ENCODE results near the gene TNS3. TPM values are rescaled to one million over a fixed set of nuclear protein-coding genes. Genes with fewer than 3 reads are reported as not detected.

Gene TNS3
- total and polyA plus RNA-seq, 2 of the 13 experiments (the other 11 are each of a cell fraction or from before 2014, with no cell fraction given): 52.9 to 55.7 TPM

- 0 out of 2 replicates have a peak, but pooled peaks have one; percentile 27 for TF ChIP-seq AKAP8 (CRISPR knock-in tag; IDR thresholded peaks at IDR 0.05)
- peak; percentile 86 for TF ChIP-seq KDM1A (CRISPR knock-in tag; IDR thresholded peaks at IDR 0.05)
- no peak for TF ChIP-seq XBP1 (CRISPR knock-in tag; IDR thresholded peaks at IDR 0.05)
- TF ChIP-seq, protein P1, sequence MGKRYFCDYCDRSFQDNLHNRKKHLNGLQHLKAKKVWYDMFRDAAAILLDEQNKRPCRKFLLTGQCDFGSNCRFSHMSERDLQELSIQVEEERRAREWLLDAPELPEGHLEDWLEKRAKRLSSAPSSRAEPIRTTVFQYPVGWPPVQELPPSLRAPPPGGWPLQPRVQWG (CRISPR knock-in tag; IDR thresholded peaks at IDR 0.05; ENCODE audit: borderline replicate concordance, low read depth): no peak
- no peak for TF ChIP-seq ZNF260 (CRISPR knock-in tag; IDR thresholded peaks at IDR 0.05; ENCODE audit: borderline replicate concordance, low read depth)
- TF ChIP-seq ZNF143 (CRISPR knock-in tag; IDR thresholded peaks at IDR 0.05): no peak
- TF ChIP-seq ARID5B (CRISPR knock-in tag; IDR thresholded peaks at IDR 0.05): peak; percentile 96
- peak in 1 of 2 experiments; percentile 21; a peak in 1 of 4 replicates for TF ChIP-seq REST (IDR thresholded peaks at IDR 0.05; ENCODE audit: borderline replicate concordance in 1 of 2, low read depth in 1 of 2, low read length in 2 of 2)
- TF ChIP-seq ZSCAN31 (CRISPR knock-in tag; IDR thresholded peaks at IDR 0.05; ENCODE audit: low read depth): peak; percentile 85; the same call in 1 of the 2 replicates
- no peak for TF ChIP-seq NFE2L1 (CRISPR knock-in tag; IDR thresholded peaks at IDR 0.05; ENCODE audit: borderline replicate concordance)
- TF ChIP-seq SOX6 (IDR thresholded peaks at IDR 0.05): no peak
- peak; percentile 90 for TF ChIP-seq SOX6 (CRISPR knock-in tag; IDR thresholded peaks at IDR 0.05)
- TF ChIP-seq TBL1XR1 (IDR thresholded peaks at IDR 0.05; ENCODE audit: borderline replicate concordance, low read length, partially characterized antibody): no peak
- no peak for TF ChIP-seq NBN (conservative IDR thresholded peaks at IDR 0.05)
- 0 out of 2 replicates have a peak, but pooled peaks have one; percentile 26 for TF ChIP-seq ZNF451 (CRISPR knock-in tag; IDR thresholded peaks at IDR 0.05)
- TF ChIP-seq ATF4 (CRISPR knock-in tag; IDR thresholded peaks at IDR 0.05): peak in 1 of 2 experiments; percentile 40; a peak in 1 of 4 replicates
- 0 out of 2 replicates have a peak, but pooled peaks have one; percentile 30 for TF ChIP-seq ZNF605 (CRISPR knock-in tag; IDR thresholded peaks at IDR 0.05)
- TF ChIP-seq IRF2 (CRISPR knock-in tag; IDR thresholded peaks at IDR 0.05): peak; percentile 78
- no peak for TF ChIP-seq PLSCR1 (CRISPR knock-in tag; IDR thresholded peaks at IDR 0.05; ENCODE audit: borderline replicate concordance)
- TF ChIP-seq NR2F6 (IDR thresholded peaks at IDR 0.05): 0 out of 2 replicates have a peak, but pooled peaks have one; percentile 42
- TF ChIP-seq NR2F6 (CRISPR knock-in tag; IDR thresholded peaks at IDR 0.05): peak; percentile 79
Observed at GRCh38 chr7:47500103-47500563, 81.8 kb downstream of the TNS3 start (continued).

Data from HepG2 (cell line).